HepG2 (cell line): ENCODE results near the gene LYRM4.

Experiments used
- ARID2 ChIP-seq: sonication (generic); formaldehyde crosslinking; IDR thresholded peaks from 2 replicates; pipeline ENCODE4 v1.8.1; 2022; ENCODE audit warnings: mild to moderate bottlenecking, missing genetic modification reagents, borderline replicate concordance
- BCL3 ChIP-seq: sonication (generic); formaldehyde crosslinking; IDR thresholded peaks from 2 replicates; pipeline ENCODE4 v1.5.1; 2020; ENCODE audit warnings: mild to moderate bottlenecking, missing genetic modification reagents, moderate library complexity
- FOXP1 ChIP-seq, 2 experiments: fragments of 450-650 bp in 1 of 2; IDR thresholded peaks; 2 replicates each; pipeline ENCODE4 v1.6.1; 2017 to 2018; ENCODE audit warnings: antibody characterized with exemption in 1 of 2
- NFE2L2 ChIP-seq: fragments of 150-350 bp; IDR thresholded peaks from 2 replicates; pipeline ENCODE4 v1.6.1; 2014; ENCODE audit warnings: low read length
- PHF21A ChIP-seq: sonication (generic); formaldehyde crosslinking; IDR thresholded peaks from 2 replicates; pipeline ENCODE4 v1.5.0; 2020; ENCODE audit warnings: mild to moderate bottlenecking, missing genetic modification reagents
- RBM39 ChIP-seq: fragments of 200-400 bp; formaldehyde crosslinking; IDR thresholded peaks from one replicate; pipeline ENCODE4 v1.6.1; 2018; ENCODE audit warnings: antibody characterized with exemption, mild to moderate bottlenecking, low read depth, low read length; ENCODE audit not compliant: poor library complexity, severe bottlenecking
- TFE3 ChIP-seq: IDR thresholded peaks from 2 replicates; pipeline ENCODE4 v1.6.1; 2016
- ZHX2 ChIP-seq, 2 experiments: sonication (generic) in 1 of 2; formaldehyde crosslinking in 1 of 2; IDR thresholded peaks; 2 replicates each; pipeline versions ENCODE4 v1.6.1 to v1.9.0; 2014 to 2022; ENCODE audit warnings: antibody characterized with exemption in 1 of 2, borderline replicate concordance in 1 of 2, inconsistent platforms in 1 of 2, low read depth in 1 of 2, missing genetic modification reagents in 1 of 2

- no peak for TF ChIP-seq ARID2 (CRISPR knock-in tag)
- TF ChIP-seq ZHX2 (IDR thresholded peaks at IDR 0.05; ENCODE audit: low read depth): no peak
- TF ChIP-seq ZHX2 (CRISPR knock-in tag; IDR thresholded peaks at IDR 0.05; ENCODE audit: borderline replicate concordance): no peak
- TF ChIP-seq RBM39: peak; percentile 13
- TF ChIP-seq NFE2L2: no peak
- TF ChIP-seq TFE3 (CRISPR knock-in tag): no peak
- no peak for TF ChIP-seq BCL3 (CRISPR knock-in tag)
- 0 out of 2 replicates have a peak, but pooled peaks have one; percentile 57 for TF ChIP-seq PHF21A (CRISPR knock-in tag)
- TF ChIP-seq FOXP1 (IDR thresholded peaks at IDR 0.05): no peak
- no peak for TF ChIP-seq FOXP1 (CRISPR knock-in tag; IDR thresholded peaks at IDR 0.05)
These were observed 176.9 kb downstream of the LYRM4 start for GRCh38 chr6:5083813-5084359.
